ENCODE results near the gene GPR22. TPM values are rescaled to one million over a fixed set of nuclear protein-coding genes. Genes with fewer than 3 reads are reported as not detected.

Gene GPR22
- total and polyA plus RNA-seq, 7 donors, result 0.01 to 0.15 TPM; not detected in 5

GRCh38 chr7:107446988-107447387, 22.9 kb upstream of the GPR22 start:
- ATAC-seq (no peak), DNase-seq (no peak)
- no peaks in the 10 kb centered on the region for H3K9me3 ChIP-seq
- no peak overlapping the region for H3K4me3 ChIP-seq
- intact Hi-C loops (cut with DNase I), result no loop called here
- 80 to 96% (median 86%) methylated on average over 1 of the region's 1 CpG for WGBS, 3 donors
- no peak for TF ChIP-seq CTCF (IDR thresholded peaks at IDR 0.05)
- no peaks in the 10 kb centered on the region for H3K27me3 ChIP-seq (ENCODE audit: insufficient read depth in 3 of 3, low read length in 2 of 3)
- H3K36me3 ChIP-seq (ENCODE audit: insufficient read depth in 1 of 2, low read depth in 1 of 2), result no peaks in the 10 kb centered on the region
- no peak overlapping the region for H3K27ac ChIP-seq
- no peaks in the 10 kb centered on the region for H3K4me1 ChIP-seq

GRCh38 chr7:107450970-107451369, 18.9 kb upstream of the GPR22 start:
- intact Hi-C loops (cut with DNase I), result no loop called here
- Histone ChIP-seq H3K27ac (no peak overlapping the region), H3K27me3 (ENCODE audit: insufficient read depth in 3 of 3, low read length in 2 of 3) (no peaks in the 10 kb centered on the region), H3K9me3 (no peaks in the 10 kb centered on the region), H3K4me3 (no peak overlapping the region), H3K4me1 (no peaks in the 10 kb centered on the region), H3K36me3 (ENCODE audit: insufficient read depth in 1 of 2, low read depth in 1 of 2) (no peaks in the 10 kb centered on the region)
- no peak for TF ChIP-seq CTCF (IDR thresholded peaks at IDR 0.05)
- ATAC-seq (no peak), DNase-seq (no peak)
- 62 to 80% (median 72%) methylated on average over 1 of the region's 1 CpG for WGBS, 3 donors

GRCh38 chr7:107453388-107453787, 16.5 kb upstream of the GPR22 start:
- WGBS, 3 donors, result 95 to 98% (median 96%) methylated on average over 1 of the region's 1 CpG
- Histone ChIP-seq H3K36me3 (ENCODE audit: insufficient read depth in 1 of 2, low read depth in 1 of 2) (peaks cover 0 to 3% of the 10 kb centered on the region in 2 donors), H3K27ac (no peak overlapping the region), H3K9me3 (no peaks in the 10 kb centered on the region), H3K4me3 (no peak overlapping the region), H3K27me3 (ENCODE audit: insufficient read depth in 3 of 3, low read length in 2 of 3) (no peaks in the 10 kb centered on the region), H3K4me1 (no peaks in the 10 kb centered on the region)
- DNase-seq, result no peak
- no peak for ATAC-seq
- TF ChIP-seq CTCF (IDR thresholded peaks at IDR 0.05), result no peak
- intact Hi-C loops (cut with DNase I), result no loop called here

- ATAC-seq (no peak), DNase-seq (no peak)
- WGBS, 3 donors, result 78 to 87% (median 79%) methylated on average over 2 of the region's 2 CpGs
- Histone ChIP-seq H3K27ac (no peak overlapping the region), H3K36me3 (ENCODE audit: insufficient read depth in 1 of 2, low read depth in 1 of 2) (peaks cover 0 to 6% of the 10 kb centered on the region in 2 donors), H3K4me3 (no peak overlapping the region), H3K4me1 (no peaks in the 10 kb centered on the region), H3K27me3 (ENCODE audit: insufficient read depth in 3 of 3, low read length in 2 of 3) (no peaks in the 10 kb centered on the region), H3K9me3 (no peaks in the 10 kb centered on the region)
- TF ChIP-seq CTCF (IDR thresholded peaks at IDR 0.05), result no peak
- intact Hi-C loops (cut with DNase I), result loop anchor here (2.0 to 10.0 kb wide), 4 partner anchors 145 to 415 kb away; no protein-coding TSS in a partner anchor
These were observed 7.8 kb upstream of the GPR22 start for GRCh38 chr7:107461938-107462533.
